ENCODE data around the gene KPNA5.
"Not testable (repeated sequence)": the region's sequence is repeated elsewhere in the genome, so short reads cannot be mapped to it uniquely, and the experiment has no call there.

The KPNA5 gene

DNA sequence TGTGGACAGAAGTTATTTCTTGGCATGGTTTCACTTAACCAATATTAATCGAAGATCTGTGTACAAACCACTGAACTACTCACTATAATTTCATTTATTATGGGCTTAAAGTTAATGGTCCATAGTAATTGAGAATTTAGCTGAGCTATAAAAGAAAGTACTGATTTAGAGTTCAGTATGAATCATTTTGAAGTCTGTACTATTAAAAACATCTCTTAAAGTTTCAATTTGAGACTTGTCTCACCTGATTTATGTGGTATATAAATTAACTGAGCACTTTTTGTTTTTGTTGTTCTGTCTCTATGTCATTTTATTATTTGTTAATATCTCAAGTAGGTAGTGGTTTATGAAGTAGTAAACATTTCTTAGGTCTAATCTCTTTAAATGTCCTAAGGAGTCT, 24.9 kb downstream of the KPNA5 start:
- no peak for DNase-seq

DNA sequence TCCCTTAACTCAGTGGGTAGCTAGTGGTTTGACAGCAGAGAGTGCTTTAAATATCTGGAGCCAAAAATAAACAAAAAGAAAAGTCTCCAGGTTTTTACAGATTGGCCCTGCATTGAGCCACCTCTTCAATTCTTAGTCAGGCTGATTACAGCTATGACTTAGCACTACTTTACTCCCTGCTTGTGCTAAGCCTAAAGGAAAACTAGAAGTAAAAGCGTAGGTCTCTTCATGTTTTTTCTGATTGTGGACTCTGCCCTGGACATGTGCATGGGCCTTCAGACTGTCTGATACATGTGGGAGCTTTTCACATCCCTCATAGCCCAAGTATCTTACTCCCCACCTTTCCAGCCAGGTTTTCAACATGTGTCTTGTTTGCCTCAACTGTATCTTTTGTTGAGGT, 33.3 kb downstream of the KPNA5 start:
- DNase-seq, result no peak

DNA sequence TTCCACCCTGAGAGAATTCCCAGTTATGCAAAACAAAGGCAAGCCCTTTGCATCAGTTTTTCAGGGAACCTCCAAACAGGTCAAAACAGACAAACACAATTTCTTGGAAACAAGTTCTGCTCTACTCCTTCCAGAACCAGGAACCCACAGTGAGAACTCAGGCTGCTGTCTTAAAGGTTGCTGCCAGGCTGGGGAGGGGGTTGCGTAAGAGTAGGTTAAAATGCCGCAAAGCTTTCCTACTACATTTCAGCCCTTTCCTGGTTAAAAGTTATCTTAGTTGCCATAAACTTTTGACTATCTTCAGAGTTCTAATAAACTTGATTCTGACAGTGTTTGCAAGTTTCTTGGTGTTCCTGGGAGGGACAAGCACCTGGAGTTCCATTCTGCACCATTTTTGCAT, 33.8 kb downstream of the KPNA5 start:
- DNase-seq, result no peak

DNA sequence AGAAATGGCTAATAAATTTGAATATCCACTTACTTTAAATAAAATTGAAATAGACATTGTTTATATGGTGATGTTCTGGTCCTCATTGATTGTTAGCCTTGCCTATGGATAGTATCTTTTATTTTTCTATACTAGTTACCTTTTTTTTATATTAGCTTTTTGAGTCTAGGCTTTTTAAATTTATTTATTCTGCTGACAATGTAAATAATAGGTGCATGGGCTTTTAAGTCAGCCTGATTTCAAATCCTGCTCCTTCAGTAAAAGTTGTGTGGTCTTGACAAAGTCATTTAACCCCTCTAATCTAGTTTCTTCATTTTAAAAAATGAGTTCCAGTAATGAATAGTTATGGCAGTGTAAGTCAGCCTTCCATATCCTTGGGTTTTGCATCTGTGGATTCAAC, 45.9 kb downstream of the KPNA5 start:
- DNase-seq, result no peak

DNA sequence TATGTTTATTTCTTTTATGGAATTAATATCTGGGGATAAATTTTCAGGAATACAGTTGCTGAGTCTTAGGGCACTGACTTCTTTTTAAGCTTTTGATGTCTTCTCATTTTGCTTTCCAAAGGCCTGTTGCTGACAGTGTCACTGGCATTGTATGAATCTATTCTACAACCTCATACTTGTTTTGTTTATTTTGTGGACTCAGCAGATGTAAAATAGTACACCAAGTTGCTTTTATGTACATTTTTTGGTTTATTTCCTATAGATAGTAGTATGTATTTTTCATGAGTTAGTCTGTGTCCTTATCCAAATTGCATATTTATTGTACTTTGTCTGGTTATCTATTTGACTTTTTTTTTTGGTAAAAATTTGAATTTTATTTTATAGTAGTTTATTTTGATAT, 49.5 kb downstream of the KPNA5 start:
- no peak for DNase-seq

DNA sequence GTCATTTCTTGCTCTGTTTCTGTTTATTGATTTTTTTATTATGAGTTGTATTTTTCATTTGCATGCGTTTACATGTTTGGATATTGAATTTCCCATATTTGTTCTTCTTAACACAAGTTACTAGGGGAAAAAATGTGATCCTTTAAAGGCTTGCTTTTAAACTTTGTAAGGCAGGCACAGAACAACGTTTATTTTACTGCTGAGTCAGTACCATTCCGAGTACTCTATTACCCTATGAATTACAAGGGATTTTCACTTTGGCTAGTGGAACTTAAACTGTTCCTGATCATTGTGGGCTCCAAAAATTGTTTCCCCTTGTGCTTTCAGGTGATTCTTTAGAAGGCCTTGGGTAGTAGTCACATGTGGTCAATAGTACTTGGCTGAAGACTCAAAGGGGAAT, 56.0 kb downstream of the KPNA5 start:
- no peak for DNase-seq

DNA sequence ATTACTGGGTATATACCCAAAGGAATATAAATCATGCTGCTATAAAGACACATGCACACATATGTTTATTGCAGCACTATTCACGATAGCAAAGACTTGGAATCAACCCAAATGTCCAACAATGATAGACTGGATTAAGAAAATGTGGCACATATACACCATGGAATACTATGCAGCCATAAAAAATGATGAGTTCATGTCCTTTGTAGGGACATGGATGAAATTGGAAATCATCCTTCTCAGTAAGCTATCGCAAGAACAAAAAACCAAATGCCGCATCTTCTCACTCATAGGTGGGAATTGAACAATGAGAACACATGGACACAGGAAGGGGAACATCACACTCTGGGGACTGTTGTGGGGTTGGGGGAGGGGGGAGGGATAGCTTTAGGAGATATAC, 59.5 kb downstream of the KPNA5 start:
- not testable (repeated sequence) for DNase-seq

GRCh38 chr6:116741571-116741970, 60.6 kb downstream of the KPNA5 start:
- no peak for DNase-seq

- DNase-seq, result no peak
Measured at GRCh38 chr6:116745176-116745575, 64.2 kb downstream of the KPNA5 start.

DNA sequence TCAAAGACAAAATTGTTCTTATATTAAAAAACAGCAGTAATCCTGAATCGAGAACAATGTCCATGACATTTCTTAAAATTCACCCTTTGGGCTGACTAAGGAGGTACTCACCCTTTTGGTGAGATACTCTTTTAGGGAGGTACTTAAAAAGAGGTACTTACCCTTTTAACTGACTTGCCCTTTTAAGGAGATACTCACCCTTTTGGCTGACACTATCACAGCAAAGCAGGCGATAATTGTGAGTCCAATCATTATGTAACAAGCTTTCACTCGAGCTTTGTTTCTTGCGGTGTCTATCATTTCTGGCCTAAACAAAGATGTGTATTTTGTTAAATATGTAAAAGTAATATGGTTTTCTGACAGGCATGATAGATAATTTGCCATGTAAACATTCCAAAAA, 80.8 kb downstream of the KPNA5 start:
- DNase-seq, result no peak

DNA sequence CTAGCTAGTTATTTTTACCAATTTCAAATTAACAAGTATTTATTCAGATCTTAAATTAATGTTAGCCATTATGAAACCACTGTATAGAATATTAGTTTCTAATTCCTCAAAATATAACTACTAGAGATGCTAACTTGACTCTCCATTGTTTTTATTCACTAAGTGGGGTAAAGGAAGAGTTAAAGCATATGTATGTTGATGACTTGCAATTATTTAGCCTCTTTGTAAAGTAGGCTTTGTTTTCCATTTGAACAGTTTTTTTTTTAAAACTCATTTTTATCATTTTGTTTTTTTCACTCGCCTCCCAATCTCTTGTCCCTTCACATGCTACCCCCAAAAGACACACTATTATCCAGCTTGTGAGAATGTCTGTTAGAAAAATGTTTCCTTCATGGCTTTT, 81.2 kb downstream of the KPNA5 start:
- DNase-seq, result no peak

GRCh38 chr6:116763048-116763447, 82.0 kb downstream of the KPNA5 start:
- no peak for DNase-seq

DNA sequence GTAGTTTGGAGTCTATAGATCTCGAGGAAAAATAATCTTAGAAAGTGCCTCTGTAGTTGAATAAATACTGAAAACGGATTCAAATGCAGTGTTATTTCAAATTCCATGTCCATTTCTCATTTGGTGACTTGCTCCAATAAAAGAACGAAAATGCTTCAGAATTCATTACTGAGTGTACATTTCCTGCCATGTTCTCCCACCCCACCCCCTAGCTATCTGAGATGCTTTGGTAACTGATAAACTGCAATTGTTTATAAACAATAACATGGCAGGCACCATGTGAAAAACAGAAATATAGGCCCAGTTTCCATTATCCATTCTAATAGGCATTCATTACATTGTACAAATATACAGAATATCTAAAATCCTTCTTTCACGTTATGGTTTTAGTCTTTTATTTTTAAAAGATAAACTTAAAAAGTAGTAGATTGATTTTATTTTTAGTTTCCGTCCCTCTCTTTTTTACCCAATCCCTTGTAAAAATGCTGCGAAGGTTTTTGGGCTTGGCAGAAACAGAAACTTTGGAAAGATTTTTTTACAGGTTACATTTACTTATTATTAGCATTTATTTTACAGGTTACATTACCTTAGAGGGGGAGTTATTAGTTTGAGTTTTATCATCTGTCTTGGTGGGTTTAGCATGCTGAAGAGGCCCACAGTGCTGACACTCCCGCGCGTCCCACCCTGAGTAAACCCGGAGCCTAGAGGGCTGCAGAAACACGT, 83.1 kb downstream of the KPNA5 start:
- DNase-seq, result no peak

DNA sequence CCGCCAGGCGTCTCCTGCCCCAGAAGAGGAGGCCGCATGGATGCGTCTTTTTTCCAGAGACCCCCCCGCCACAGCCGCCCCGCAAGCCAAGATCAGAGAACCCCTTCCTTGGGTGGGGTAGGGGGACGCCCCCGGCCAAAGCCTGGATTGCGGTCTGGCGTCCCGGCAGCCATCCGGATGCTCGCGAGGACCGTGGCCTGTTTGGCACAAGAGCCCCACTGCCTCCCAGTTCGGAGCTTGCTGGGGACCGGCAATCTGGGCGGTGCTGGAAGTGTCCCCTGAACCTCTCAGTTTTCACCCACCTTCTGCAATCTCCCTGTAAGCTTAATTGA, 83.6 kb downstream of the KPNA5 start:
- no peak for DNase-seq

DNA sequence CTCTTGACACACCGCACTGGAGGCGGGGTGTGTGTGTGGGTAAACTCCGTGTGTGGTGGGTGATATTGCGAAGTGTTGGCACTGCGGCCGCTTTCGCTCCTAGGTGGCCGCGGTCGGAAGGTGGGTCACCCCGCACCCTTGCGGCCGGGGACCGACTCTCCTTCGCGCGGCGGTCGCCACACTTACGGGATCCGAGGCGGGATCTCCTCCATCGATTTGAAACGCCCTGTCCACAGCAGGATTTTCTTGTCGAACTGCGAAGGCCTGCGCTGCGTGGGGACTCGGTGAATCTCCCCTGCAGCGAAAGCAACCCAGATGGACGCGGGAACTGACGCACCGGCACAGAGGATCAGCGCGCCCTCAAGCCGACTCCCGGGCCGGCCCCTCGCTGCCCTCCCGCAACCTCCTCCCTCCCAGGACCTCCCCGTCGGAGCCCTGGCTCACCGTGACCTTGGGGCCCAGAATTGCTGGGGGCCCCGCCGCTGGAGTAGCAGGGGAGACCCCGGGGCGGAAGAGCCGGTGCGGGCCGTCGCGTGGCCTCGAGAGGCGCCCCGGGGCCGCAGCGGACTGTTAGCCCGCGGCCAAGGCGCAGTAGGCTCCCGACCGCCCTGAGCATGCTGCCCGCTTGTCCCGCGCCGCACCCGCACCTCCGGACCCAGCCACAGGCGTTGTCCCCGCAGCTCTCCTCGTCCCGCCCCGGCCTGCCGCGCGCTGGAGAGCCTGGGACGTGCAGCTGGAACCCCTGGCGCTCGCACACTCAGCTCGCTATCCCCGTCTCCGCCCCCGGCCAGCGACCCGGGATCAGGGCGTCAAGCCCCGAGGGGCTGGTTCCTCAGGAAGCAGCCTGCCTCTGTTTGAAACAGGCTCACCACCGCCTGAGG, 84.2 kb downstream of the KPNA5 start, which contains the start of gene FAM162B:
FAM162B (minus strand) TSS at position 759 of the 881 bp plus-strand sequence; CDS start at position 616, 143 bp downstream.
- no peak for DNase-seq

DNA sequence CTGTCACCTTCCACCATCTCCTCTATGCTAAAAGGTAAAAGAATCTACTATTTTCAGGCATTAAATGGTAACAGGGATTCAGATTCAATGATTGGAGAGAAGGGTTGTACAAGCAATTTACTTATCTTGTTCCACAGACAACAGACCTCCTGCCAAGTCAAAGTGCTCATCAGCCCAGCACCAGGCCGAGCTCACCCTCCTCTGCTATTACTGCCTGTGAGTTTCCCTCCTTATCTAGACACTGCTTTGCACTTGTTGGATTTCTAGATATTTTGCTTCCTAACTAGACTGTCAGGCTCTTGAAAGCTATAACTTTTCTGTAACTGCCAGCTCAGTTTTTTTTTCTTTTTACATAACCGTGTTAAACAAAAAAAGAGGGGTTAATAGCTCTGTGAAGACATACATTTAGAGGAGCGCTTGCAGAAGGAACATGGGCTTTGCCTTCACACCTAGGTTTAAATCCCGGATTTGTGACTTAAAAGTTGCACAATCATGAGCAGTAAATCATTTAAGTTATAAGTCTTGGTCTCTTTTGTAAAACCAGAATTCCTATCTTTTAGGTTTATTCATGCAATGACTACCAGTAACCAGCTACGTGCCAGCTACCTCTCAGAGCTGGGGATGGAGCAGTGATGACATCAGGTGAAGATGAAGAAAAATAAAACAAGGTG, 85.6 kb downstream of the KPNA5 start:
- DNase-seq, result no peak

- DNase-seq, result no peak
Measured at GRCh38 chr6:116767715-116768114, 86.7 kb downstream of the KPNA5 start.

DNA sequence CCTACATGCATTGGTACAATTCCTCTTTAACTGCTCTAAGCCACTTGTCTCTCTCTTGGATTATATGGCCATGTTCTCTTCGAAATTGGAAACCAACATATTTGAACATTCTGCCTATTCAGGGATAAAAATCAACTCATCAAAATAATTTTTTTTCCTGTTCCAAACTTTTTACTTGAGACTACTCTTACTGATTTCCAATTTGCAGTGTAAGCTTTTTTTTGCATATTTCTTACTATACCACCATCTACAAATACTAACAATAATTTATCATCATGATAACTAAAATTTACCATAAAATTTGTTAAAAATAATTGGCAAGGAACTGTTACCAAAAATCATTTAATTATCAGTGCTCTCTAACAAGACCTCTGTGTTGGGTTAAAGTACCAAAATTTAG, 91.4 kb downstream of the KPNA5 start:
- DNase-seq, result no peak

- no peak for DNase-seq
Measured at GRCh38 chr6:116773886-116774285, 92.9 kb downstream of the KPNA5 start.

DNA sequence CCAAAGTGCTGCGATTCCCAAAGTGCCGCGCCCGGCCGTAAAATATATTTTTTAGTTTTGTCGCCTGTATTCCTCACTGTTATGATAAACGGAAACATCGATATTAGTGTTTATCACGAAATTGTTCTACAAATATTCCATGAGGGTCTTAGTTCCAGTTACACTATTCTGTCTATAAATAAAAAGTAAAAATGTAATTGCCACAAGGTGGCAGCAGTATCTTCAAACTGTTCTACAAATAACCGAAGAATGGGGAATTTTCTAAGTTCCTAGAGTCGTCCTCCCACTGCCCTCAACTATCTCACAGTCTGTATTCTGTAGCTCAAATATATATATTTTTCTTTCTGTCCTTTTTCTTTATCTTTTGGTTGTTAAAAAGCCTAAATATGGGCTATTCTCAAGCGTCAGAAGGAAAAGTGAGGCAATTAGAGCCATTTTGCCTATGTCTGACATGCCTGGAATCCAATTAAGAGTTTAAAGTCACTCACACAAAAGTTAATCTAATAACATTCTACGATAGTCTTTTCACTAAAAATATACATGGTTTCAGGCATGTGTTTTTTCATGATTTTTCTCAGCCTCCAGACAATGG, 98.7 kb downstream of the KPNA5 start:
- no peak for DNase-seq

DNA sequence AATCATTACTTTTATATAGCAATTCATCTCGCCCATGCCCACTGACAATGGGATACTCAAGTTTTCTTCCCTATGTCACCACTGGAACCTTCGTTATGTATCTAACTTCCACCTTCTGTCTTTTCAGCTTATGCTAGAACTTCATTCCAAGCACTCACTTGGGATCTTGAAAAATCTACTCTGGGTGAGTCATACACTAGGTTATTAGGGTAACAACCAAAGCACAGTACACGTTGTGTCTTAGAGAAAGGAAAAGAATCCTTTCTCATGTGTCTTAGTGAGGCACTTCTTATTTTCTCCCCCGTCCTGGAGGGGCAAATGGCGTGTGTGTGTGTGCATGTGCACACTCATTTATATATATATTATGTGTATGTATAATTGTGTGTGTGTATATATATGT, 102.8 kb downstream of the KPNA5 start:
- no peak for DNase-seq

Measured in NCI-H1930 (cell line).